HL-60 (cell line): ENCODE measurements around the gene PTPRN2.

Experiments
- POLR2AphosphoS5 ChIP-seq: IDR thresholded peaks from 2 replicates; pipeline ENCODE4 v1.6.1; 2012; ENCODE audit warnings: low read depth
- SPI1 ChIP-seq: IDR thresholded peaks from 2 replicates; pipeline ENCODE4 v1.6.1; 2012; ENCODE audit warnings: low read depth, mild to moderate bottlenecking, borderline replicate concordance
- TF ChIP-seq, protein P1 (sequence below): IDR thresholded peaks from one replicate; pipeline ENCODE4 v1.5.1; 2011; ENCODE audit warnings: low read length, control low read depth, inconsistent platforms; ENCODE audit not compliant: insufficient read depth
- TF ChIP-seq, protein P2 (sequence below): IDR thresholded peaks from 2 replicates; pipeline ENCODE4 v1.6.1; 2012; ENCODE audit warnings: low read depth; ENCODE audit not compliant: insufficient replicate concordance

DNA sequence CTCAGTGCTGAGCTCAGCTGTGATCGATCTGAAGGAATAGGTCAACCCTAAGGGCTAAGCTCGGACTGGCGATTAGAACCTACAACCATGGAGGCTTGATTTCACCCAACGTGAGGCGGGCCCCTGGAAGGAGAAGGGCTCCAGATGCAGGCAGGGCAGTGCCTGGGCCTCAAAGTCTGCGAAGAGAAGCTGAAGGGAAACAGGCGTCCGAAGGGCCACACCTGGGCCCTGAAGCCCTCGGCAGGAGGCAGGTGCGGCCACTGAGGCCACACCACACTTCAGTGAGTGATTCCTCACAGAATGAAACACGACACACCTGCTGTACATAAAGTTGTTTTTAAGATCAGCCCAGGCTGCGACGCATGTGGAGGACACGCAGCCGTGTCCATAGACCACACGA, 198.7 kb downstream of the PTPRN2 start:
- TF ChIP-seq, protein P1, sequence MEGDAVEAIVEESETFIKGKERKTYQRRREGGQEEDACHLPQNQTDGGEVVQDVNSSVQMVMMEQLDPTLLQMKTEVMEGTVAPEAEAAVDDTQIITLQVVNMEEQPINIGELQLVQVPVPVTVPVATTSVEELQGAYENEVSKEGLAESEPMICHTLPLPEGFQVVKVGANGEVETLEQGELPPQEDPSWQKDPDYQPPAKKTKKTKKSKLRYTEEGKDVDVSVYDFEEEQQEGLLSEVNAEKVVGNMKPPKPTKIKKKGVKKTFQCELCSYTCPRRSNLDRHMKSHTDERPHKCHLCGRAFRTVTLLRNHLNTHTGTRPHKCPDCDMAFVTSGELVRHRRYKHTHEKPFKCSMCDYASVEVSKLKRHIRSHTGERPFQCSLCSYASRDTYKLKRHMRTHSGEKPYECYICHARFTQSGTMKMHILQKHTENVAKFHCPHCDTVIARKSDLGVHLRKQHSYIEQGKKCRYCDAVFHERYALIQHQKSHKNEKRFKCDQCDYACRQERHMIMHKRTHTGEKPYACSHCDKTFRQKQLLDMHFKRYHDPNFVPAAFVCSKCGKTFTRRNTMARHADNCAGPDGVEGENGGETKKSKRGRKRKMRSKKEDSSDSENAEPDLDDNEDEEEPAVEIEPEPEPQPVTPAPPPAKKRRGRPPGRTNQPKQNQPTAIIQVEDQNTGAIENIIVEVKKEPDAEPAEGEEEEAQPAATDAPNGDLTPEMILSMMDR = no peak
- TF ChIP-seq, protein P2, sequence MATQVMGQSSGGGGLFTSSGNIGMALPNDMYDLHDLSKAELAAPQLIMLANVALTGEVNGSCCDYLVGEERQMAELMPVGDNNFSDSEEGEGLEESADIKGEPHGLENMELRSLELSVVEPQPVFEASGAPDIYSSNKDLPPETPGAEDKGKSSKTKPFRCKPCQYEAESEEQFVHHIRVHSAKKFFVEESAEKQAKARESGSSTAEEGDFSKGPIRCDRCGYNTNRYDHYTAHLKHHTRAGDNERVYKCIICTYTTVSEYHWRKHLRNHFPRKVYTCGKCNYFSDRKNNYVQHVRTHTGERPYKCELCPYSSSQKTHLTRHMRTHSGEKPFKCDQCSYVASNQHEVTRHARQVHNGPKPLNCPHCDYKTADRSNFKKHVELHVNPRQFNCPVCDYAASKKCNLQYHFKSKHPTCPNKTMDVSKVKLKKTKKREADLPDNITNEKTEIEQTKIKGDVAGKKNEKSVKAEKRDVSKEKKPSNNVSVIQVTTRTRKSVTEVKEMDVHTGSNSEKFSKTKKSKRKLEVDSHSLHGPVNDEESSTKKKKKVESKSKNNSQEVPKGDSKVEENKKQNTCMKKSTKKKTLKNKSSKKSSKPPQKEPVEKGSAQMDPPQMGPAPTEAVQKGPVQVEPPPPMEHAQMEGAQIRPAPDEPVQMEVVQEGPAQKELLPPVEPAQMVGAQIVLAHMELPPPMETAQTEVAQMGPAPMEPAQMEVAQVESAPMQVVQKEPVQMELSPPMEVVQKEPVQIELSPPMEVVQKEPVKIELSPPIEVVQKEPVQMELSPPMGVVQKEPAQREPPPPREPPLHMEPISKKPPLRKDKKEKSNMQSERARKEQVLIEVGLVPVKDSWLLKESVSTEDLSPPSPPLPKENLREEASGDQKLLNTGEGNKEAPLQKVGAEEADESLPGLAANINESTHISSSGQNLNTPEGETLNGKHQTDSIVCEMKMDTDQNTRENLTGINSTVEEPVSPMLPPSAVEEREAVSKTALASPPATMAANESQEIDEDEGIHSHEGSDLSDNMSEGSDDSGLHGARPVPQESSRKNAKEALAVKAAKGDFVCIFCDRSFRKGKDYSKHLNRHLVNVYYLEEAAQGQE = no peak
- TF ChIP-seq POLR2AphosphoS5 (no peak), SPI1 (no peak)
